ENCODE measurements around the gene GPR137B. TPM values are rescaled to one million over a fixed set of nuclear protein-coding genes. Genes with fewer than 3 reads are reported as not detected.

Gene GPR137B
- total and polyA plus RNA-seq, 7 donors: 0.60 to 1.9 (median 1.5) TPM

- H3K27me3 ChIP-seq (ENCODE audit: insufficient read depth in 3 of 3, low read length in 2 of 3): peaks cover 0 to 1% (median 0%) of the 10 kb centered on the region in 3 donors
- peaks cover under 1% of the 10 kb centered on the region for H3K9me3 ChIP-seq
- TF ChIP-seq CTCF (IDR thresholded peaks at IDR 0.05): no peak
- no peaks in the 10 kb centered on the region for H3K36me3 ChIP-seq (ENCODE audit: insufficient read depth in 1 of 2, low read depth in 1 of 2)
- ATAC-seq: no peak
- H3K4me1 ChIP-seq: no peaks in the 10 kb centered on the region
- no peak overlapping the region for H3K4me3 ChIP-seq
- no peak overlapping the region for H3K27ac ChIP-seq
- intact Hi-C loops (cut with DNase I): no loop called here
- DNase-seq: no peak
- 75 to 82% (median 78%) methylated on average over 10 of the region's 10 CpGs for WGBS, 3 donors
Observed at GRCh38 chr1:236128646-236129178, 13.6 kb upstream of the GPR137B start.

GRCh38 chr1:236129306-236129705, 13.0 kb upstream of the GPR137B start:
- Histone ChIP-seq H3K4me3 (no peak overlapping the region), H3K4me1 (no peaks in the 10 kb centered on the region), H3K9me3 (peaks cover 5% of the 10 kb centered on the region), H3K36me3 (ENCODE audit: insufficient read depth in 1 of 2, low read depth in 1 of 2) (no peaks in the 10 kb centered on the region), H3K27me3 (ENCODE audit: insufficient read depth in 3 of 3, low read length in 2 of 3) (peaks cover 0 to 1% (median 0%) of the 10 kb centered on the region in 3 donors), H3K27ac (no peak overlapping the region)
- intact Hi-C loops (cut with DNase I): no loop called here
- no peak for TF ChIP-seq CTCF (IDR thresholded peaks at IDR 0.05)
- WGBS, 3 donors: 72 to 83% (median 72%) methylated on average over 5 of the region's 5 CpGs
- ATAC-seq (no peak), DNase-seq (no peak)

GRCh38 chr1:236130372-236130771, 12.0 kb upstream of the GPR137B start:
- Histone ChIP-seq H3K4me1 (no peaks in the 10 kb centered on the region), H3K9me3 (peaks cover 5% of the 10 kb centered on the region), H3K4me3 (no peak overlapping the region), H3K27ac (no peak overlapping the region), H3K36me3 (ENCODE audit: insufficient read depth in 1 of 2, low read depth in 1 of 2) (no peaks in the 10 kb centered on the region), H3K27me3 (ENCODE audit: insufficient read depth in 3 of 3, low read length in 2 of 3) (peaks cover 0 to 1% (median 0%) of the 10 kb centered on the region in 3 donors)
- TF ChIP-seq CTCF (IDR thresholded peaks at IDR 0.05): no peak
- 80 to 86% (median 86%) methylated on average over 3 of the region's 3 CpGs for WGBS, 3 donors
- no peak for DNase-seq
- intact Hi-C loops (cut with DNase I): no loop called here
- ATAC-seq: no peak

- TF ChIP-seq CTCF (IDR thresholded peaks at IDR 0.05): no peak
- Histone ChIP-seq H3K9me3 (peaks cover 5% of the 10 kb centered on the region), H3K4me1 (no peaks in the 10 kb centered on the region), H3K4me3 (no peak overlapping the region), H3K27ac (no peak overlapping the region), H3K36me3 (ENCODE audit: insufficient read depth in 1 of 2, low read depth in 1 of 2) (no peaks in the 10 kb centered on the region), H3K27me3 (ENCODE audit: insufficient read depth in 3 of 3, low read length in 2 of 3) (peaks cover 0 to 1% (median 0%) of the 10 kb centered on the region in 3 donors)
- DNase-seq: no peak
- no peak for ATAC-seq
- intact Hi-C loops (cut with DNase I): no loop called here
- WGBS, 3 donors: 72 to 88% (median 81%) methylated on average over 1 of the region's 1 CpG
Observed at GRCh38 chr1:236131916-236132315, 10.4 kb upstream of the GPR137B start.
